ENCODE results near the gene PERP. TPM values are rescaled to one million over a fixed set of nuclear protein-coding genes. Genes with fewer than 3 reads are reported as not detected.
"Not testable (repeated sequence)": the region's sequence is repeated elsewhere in the genome, so short reads cannot be mapped to it uniquely, and the experiment has no call there.

PERP gene
- total RNA-seq, 1 donor from 2014 or later: 43.1 TPM

DNA sequence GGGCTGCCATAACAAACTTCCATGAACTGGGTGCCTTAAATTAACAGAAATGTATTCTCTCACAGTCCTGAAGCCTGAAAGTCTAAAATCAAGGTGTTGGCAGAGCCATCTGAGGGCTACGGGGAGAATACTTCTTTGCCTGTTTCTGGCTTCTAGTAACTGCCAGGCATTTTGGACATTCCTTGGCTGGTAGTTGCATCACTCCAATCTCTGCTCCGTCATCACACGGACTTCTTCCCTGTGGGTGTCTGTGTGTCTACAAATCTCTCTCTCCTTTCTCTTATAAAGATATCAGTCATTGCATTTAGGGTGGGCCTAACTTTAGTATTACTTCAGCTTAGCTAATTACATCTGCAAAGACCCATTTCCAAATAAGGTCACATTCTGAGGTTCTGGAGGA is 20.9 kb upstream of the PERP start:
- no peaks in the 10 kb centered on the region for H3K9me3 ChIP-seq (ENCODE audit: insufficient read depth, low read depth, low read length)
- H3K4me1 Mint-ChIP-seq (ENCODE audit: low read depth, unreplicated experiment): no peaks in the 10 kb centered on the region
- no peaks in the 10 kb centered on the region for H3K36me3 ChIP-seq (ENCODE audit: insufficient read depth, low read length)
- H3K79me2 ChIP-seq (ENCODE audit: insufficient read depth, low read length): no peaks in the 10 kb centered on the region
- no peak for DNase-seq (ENCODE audit: low read depth)
- H3K4me3 Mint-ChIP-seq (ENCODE audit: unreplicated experiment): no peak overlapping the region
- H3K27me3 Mint-ChIP-seq (ENCODE audit: low read depth, unreplicated experiment): peaks cover 2% of the 10 kb centered on the region
- H3K9ac ChIP-seq (ENCODE audit: low read length): no peak overlapping the region
- TF ChIP-seq EZH2 (IDR thresholded peaks at IDR 0.05; ENCODE audit: insufficient read depth, low read length): no peak
- TF ChIP-seq, protein P1, sequence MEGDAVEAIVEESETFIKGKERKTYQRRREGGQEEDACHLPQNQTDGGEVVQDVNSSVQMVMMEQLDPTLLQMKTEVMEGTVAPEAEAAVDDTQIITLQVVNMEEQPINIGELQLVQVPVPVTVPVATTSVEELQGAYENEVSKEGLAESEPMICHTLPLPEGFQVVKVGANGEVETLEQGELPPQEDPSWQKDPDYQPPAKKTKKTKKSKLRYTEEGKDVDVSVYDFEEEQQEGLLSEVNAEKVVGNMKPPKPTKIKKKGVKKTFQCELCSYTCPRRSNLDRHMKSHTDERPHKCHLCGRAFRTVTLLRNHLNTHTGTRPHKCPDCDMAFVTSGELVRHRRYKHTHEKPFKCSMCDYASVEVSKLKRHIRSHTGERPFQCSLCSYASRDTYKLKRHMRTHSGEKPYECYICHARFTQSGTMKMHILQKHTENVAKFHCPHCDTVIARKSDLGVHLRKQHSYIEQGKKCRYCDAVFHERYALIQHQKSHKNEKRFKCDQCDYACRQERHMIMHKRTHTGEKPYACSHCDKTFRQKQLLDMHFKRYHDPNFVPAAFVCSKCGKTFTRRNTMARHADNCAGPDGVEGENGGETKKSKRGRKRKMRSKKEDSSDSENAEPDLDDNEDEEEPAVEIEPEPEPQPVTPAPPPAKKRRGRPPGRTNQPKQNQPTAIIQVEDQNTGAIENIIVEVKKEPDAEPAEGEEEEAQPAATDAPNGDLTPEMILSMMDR (IDR thresholded peaks at IDR 0.05; ENCODE audit: insufficient read depth, low read depth, low read length): no peak
- H2AFZ ChIP-seq (ENCODE audit: low read depth, low read length): no peak overlapping the region
- H3K27ac ChIP-seq (ENCODE audit: low read depth, low read length): no peak overlapping the region
- H4K20me1 ChIP-seq (ENCODE audit: insufficient read depth, low read length): no peaks in the 10 kb centered on the region
- no peak overlapping the region for H3K4me3 ChIP-seq (ENCODE audit: insufficient read depth, low read depth, low read length)
- H3K27me3 ChIP-seq (ENCODE audit: insufficient read depth, low read length): peaks cover 2% of the 10 kb centered on the region
- no peak overlapping the region for H3K27ac Mint-ChIP-seq (ENCODE audit: unreplicated experiment)
- no peaks in the 10 kb centered on the region for H3K4me1 ChIP-seq (ENCODE audit: insufficient read depth, low read length)
- H3K36me3 Mint-ChIP-seq (ENCODE audit: low read depth, unreplicated experiment): no peaks in the 10 kb centered on the region
- FAIRE-seq: no peak
- no peaks in the 10 kb centered on the region for H3K9me3 Mint-ChIP-seq (ENCODE audit: unreplicated experiment)
- no peak overlapping the region for H3K4me2 ChIP-seq (ENCODE audit: low read length)

DNA sequence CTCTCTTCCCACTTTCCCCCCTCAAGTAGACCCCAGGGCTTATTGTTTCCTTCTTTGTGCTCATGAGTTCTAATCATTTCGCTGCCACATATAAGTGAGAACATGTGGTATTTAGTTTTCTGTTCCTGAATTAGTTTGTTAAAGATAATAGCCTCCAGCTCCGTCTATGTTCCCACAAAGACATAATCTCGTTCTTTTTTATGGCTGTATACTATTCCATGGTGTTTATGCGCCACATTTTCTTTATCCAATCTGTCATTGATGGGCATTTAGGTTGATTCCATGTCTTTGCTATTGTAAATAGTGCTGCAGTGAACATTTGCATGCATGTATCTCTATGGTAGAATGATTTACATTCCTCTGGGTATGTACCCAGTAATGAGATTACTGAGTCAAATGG is 16.9 kb upstream of the PERP start:
- DNase-seq (ENCODE audit: low read depth) (no peak), FAIRE-seq (no peak)
- no peaks in the 10 kb centered on the region for H4K20me1 ChIP-seq (ENCODE audit: insufficient read depth, low read length)
- no peak overlapping the region for H3K4me3 Mint-ChIP-seq (ENCODE audit: unreplicated experiment)
- H3K36me3 Mint-ChIP-seq (ENCODE audit: low read depth, unreplicated experiment): no peaks in the 10 kb centered on the region
- no peak overlapping the region for H3K4me2 ChIP-seq (ENCODE audit: low read length)
- H3K79me2 ChIP-seq (ENCODE audit: insufficient read depth, low read length): no peaks in the 10 kb centered on the region
- H3K27me3 ChIP-seq (ENCODE audit: insufficient read depth, low read length): peaks cover 15% of the 10 kb centered on the region
- no peaks in the 10 kb centered on the region for H3K36me3 ChIP-seq (ENCODE audit: insufficient read depth, low read length)
- TF ChIP-seq, protein P1 (IDR thresholded peaks at IDR 0.05; ENCODE audit: insufficient read depth, low read depth, low read length): no peak
- TF ChIP-seq EZH2 (IDR thresholded peaks at IDR 0.05; ENCODE audit: insufficient read depth, low read length): no peak
- no peak overlapping the region for H3K4me3 ChIP-seq (ENCODE audit: insufficient read depth, low read depth, low read length)
- H3K27ac Mint-ChIP-seq (ENCODE audit: unreplicated experiment): no peak overlapping the region
- H3K9ac ChIP-seq (ENCODE audit: low read length): no peak overlapping the region
- H3K4me1 ChIP-seq (ENCODE audit: insufficient read depth, low read length): no peaks in the 10 kb centered on the region
- no peaks in the 10 kb centered on the region for H3K9me3 Mint-ChIP-seq (ENCODE audit: unreplicated experiment)
- H3K27ac ChIP-seq (ENCODE audit: low read depth, low read length): no peak overlapping the region
- H3K27me3 Mint-ChIP-seq (ENCODE audit: low read depth, unreplicated experiment): peaks cover 9% of the 10 kb centered on the region
- no peaks in the 10 kb centered on the region for H3K4me1 Mint-ChIP-seq (ENCODE audit: low read depth, unreplicated experiment)
- no peak overlapping the region for H2AFZ ChIP-seq (ENCODE audit: low read depth, low read length)
- H3K9me3 ChIP-seq (ENCODE audit: insufficient read depth, low read depth, low read length): no peaks in the 10 kb centered on the region

DNA sequence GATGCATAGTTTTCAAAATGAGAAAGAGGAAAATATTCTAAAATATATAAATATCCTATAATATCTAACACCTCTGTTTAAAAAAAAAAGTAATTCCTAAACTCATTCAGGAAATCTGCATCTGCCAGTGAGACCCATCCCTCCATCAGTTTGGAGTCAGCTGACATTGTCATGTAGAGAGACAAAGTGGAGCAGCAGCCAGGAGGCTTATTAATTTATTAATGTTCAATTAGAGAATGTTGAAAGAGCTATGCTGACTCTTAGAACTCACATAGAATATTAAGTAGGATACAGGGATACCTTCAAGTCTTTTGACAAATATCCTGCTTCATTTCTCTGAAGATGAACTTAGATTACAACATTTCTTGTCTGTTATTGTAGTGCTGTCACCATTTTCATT is 12.8 kb upstream of the PERP start:
- Histone ChIP-seq H3K4me3 (ENCODE audit: insufficient read depth, low read depth, low read length) (no peak overlapping the region), H2AFZ (ENCODE audit: low read depth, low read length) (no peak overlapping the region), H3K9me3 (ENCODE audit: insufficient read depth, low read depth, low read length) (peaks cover 2% of the 10 kb centered on the region), H3K79me2 (ENCODE audit: insufficient read depth, low read length) (no peaks in the 10 kb centered on the region), H4K20me1 (ENCODE audit: insufficient read depth, low read length) (no peaks in the 10 kb centered on the region), H3K27me3 (ENCODE audit: insufficient read depth, low read length) (peaks cover 18% of the 10 kb centered on the region), H3K4me1 (ENCODE audit: insufficient read depth, low read length) (no peaks in the 10 kb centered on the region), H3K4me2 (ENCODE audit: low read length) (no peak overlapping the region), H3K36me3 (ENCODE audit: insufficient read depth, low read length) (no peaks in the 10 kb centered on the region), H3K9ac (ENCODE audit: low read length) (no peak overlapping the region), H3K27ac (ENCODE audit: low read depth, low read length) (no peak overlapping the region)
- no peak overlapping the region for H3K4me3 Mint-ChIP-seq (ENCODE audit: unreplicated experiment)
- DNase-seq (ENCODE audit: low read depth) (no peak), FAIRE-seq (no peak)
- TF ChIP-seq, protein P1 (IDR thresholded peaks at IDR 0.05; ENCODE audit: insufficient read depth, low read depth, low read length): no peak
- TF ChIP-seq EZH2 (IDR thresholded peaks at IDR 0.05; ENCODE audit: insufficient read depth, low read length): no peak
- H3K27me3 Mint-ChIP-seq (ENCODE audit: low read depth, unreplicated experiment): peaks cover 16% of the 10 kb centered on the region
- no peaks in the 10 kb centered on the region for H3K36me3 Mint-ChIP-seq (ENCODE audit: low read depth, unreplicated experiment)
- H3K9me3 Mint-ChIP-seq (ENCODE audit: unreplicated experiment): no peaks in the 10 kb centered on the region
- no peak overlapping the region for H3K27ac Mint-ChIP-seq (ENCODE audit: unreplicated experiment)
- no peaks in the 10 kb centered on the region for H3K4me1 Mint-ChIP-seq (ENCODE audit: low read depth, unreplicated experiment)

DNA sequence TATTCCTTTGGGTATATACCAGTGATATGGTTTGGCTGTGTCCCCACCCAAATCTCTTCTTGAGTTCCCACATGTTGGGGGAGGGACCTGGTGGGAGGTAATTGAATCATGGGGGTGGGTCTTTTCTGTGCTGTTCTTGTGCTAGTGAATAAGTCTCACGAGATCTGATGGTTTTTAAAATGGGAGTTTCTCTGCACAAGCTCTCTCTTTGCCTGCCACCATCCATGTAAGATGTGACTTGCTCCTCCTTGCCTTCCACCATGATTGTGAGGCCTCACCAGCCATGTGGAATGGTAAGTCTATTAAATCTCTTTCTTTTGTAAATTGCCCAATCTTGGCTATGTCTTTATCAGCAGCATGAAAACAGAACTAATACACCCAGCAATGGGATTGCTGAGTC is 12.0 kb upstream of the PERP start:
- peaks cover 23% of the 10 kb centered on the region for H3K27me3 Mint-ChIP-seq (ENCODE audit: low read depth, unreplicated experiment)
- H3K36me3 Mint-ChIP-seq (ENCODE audit: low read depth, unreplicated experiment); H3K36me3 ChIP-seq (ENCODE audit: insufficient read depth, low read length); H3K27ac ChIP-seq (ENCODE audit: low read depth, low read length); H3K27ac Mint-ChIP-seq (ENCODE audit: unreplicated experiment); DNase-seq (ENCODE audit: low read depth); H3K9ac ChIP-seq (ENCODE audit: low read length); H3K4me3 Mint-ChIP-seq (ENCODE audit: unreplicated experiment); H3K4me2 ChIP-seq (ENCODE audit: low read length); H3K4me1 Mint-ChIP-seq (ENCODE audit: low read depth, unreplicated experiment); H2AFZ ChIP-seq (ENCODE audit: low read depth, low read length); H3K79me2 ChIP-seq (ENCODE audit: insufficient read depth, low read length); H3K9me3 ChIP-seq (ENCODE audit: insufficient read depth, low read depth, low read length); H3K4me1 ChIP-seq (ENCODE audit: insufficient read depth, low read length); FAIRE-seq; H3K4me3 ChIP-seq (ENCODE audit: insufficient read depth, low read depth, low read length); H3K9me3 Mint-ChIP-seq (ENCODE audit: unreplicated experiment); H4K20me1 ChIP-seq (ENCODE audit: insufficient read depth, low read length): not testable (repeated sequence)
- H3K27me3 ChIP-seq (ENCODE audit: insufficient read depth, low read length): peaks cover 22% of the 10 kb centered on the region
